Testis (tissue), 3 donors: Measurements from ENCODE around the gene CLPSL1. TPM values are rescaled to one million over a fixed set of nuclear protein-coding genes. Genes with fewer than 3 reads are reported as not detected.

ENCODE experiments used
- DNase-seq: peaks from one replicate; pipeline ENCODE4 v3.0.0-alpha.2; 2019
- H3K27ac ChIP-seq, 2 donors: fragments of 200-600 bp; sonication (generic); one replicate each; pipeline ENCODE4 v1.5.1; 2019
- H3K27me3 ChIP-seq: fragments of 200-600 bp; sonication (generic); one replicate; pipeline ENCODE4 v1.5.1; 2019
- H3K36me3 ChIP-seq: fragments of 200-600 bp; sonication (generic); one replicate; pipeline ENCODE4 v1.5.1; 2017; ENCODE audit warnings: low read depth; ENCODE audit errors: missing control alignments
- H3K4me1 ChIP-seq: fragments of 200-600 bp; sonication (generic); one replicate; pipeline ENCODE4 v1.5.1; 2019
- H3K4me3 ChIP-seq, 2 donors: fragments of 200-600 bp; sonication (generic); one replicate each; pipeline ENCODE4 v1.5.1; 2017 to 2019
- H3K9me3 ChIP-seq: fragments of 200-600 bp; sonication (generic); one replicate; pipeline ENCODE4 v1.5.1; 2017
- POLR2A ChIP-seq: fragments of 450-650 bp; IDR thresholded peaks from one replicate; pipeline ENCODE4 v1.6.1; 2017; ENCODE audit warnings: antibody characterized with exemption, mild to moderate bottlenecking, moderate library complexity
- WGBS, 2 donors: methylation state at CpG; one replicate each; pipeline ENCODE4 v1.1.5; 2018; 5-methylcytosine and 5-hydroxymethylcytosine counted together
- intact Hi-C: fragments of 100-400 bp; cut with DNase I; formaldehyde crosslinking; loops from one replicate; pipeline ENCODE4 v1.15.1; 2023; ENCODE audit warnings: low total_unique reads
- polyA plus RNA-seq: library from polyadenylated mRNA; stranded (reverse); fragments of 350-450 nt; fragmentation: Illumina TruSeq; extraction: RNeasy Lipid Tissue Mini Kit (QIAGEN cat#74804); gene quantifications from one replicate; pipeline ENCODE4 v1.2.3, GENCODE V29; 2014; ENCODE audit warnings: low read depth, low replicate concordance; ENCODE audit not compliant: insufficient read depth
- total RNA-seq, 2 donors: library from RNA; depleted of rRNA; stranded (reverse); fragments of >200 nt; gene quantifications; one replicate each; pipeline ENCODE4 v1.2.3, GENCODE V29; 2016
- TF ChIP-seq, protein P1 (sequence below), 3 experiments: fragments of 450-650 bp in 2 of 3; fragments of 200-600 bp in 1 of 3; sonication (generic) in 1 of 3; IDR thresholded peaks; one replicate each; pipeline ENCODE4 v1.5.1; 2016 to 2019; ENCODE audit warnings: antibody characterized with exemption in 3 of 3, mild to moderate bottlenecking in 2 of 3, moderate library complexity in 1 of 3

Gene CLPSL1
- total and polyA plus RNA-seq, 3 donors from 2014 or later, result not detected

DNA sequence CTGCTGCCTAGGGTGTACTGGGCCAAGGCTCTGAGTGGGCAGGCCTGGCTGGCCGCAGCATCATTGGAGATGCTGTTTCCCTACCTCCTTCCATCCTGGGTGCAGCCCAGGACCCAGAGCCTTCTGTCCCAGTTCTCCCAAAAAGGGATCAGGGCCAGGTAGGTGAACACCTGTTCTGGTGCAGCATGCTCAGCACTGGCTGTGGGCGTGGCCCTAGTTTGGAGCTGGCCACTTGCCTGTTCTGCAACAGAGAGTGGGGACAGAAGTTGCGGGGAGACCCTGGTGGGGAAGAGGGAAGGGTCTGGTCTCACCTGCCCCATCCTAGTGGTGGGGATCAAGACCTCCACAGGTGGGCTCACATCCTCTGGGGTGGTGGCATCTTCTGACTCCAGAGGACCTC is 45.4 kb upstream of the CLPSL1 start:
- Histone ChIP-seq H3K27me3 (no peaks in the 10 kb centered on the region), H3K4me1 (peaks cover 47% of the 10 kb centered on the region), H3K27ac (no peak overlapping the region), H3K36me3 (no peaks in the 10 kb centered on the region), H3K4me3 (no peak overlapping the region), H3K9me3 (no peaks in the 10 kb centered on the region)
- DNase-seq, result no peak
- WGBS, 2 donors, result 80 to 87% methylated on average over 1 to 3 of the region's 3 CpGs
- TF ChIP-seq POLR2A, result no peak
- TF ChIP-seq, protein P1, sequence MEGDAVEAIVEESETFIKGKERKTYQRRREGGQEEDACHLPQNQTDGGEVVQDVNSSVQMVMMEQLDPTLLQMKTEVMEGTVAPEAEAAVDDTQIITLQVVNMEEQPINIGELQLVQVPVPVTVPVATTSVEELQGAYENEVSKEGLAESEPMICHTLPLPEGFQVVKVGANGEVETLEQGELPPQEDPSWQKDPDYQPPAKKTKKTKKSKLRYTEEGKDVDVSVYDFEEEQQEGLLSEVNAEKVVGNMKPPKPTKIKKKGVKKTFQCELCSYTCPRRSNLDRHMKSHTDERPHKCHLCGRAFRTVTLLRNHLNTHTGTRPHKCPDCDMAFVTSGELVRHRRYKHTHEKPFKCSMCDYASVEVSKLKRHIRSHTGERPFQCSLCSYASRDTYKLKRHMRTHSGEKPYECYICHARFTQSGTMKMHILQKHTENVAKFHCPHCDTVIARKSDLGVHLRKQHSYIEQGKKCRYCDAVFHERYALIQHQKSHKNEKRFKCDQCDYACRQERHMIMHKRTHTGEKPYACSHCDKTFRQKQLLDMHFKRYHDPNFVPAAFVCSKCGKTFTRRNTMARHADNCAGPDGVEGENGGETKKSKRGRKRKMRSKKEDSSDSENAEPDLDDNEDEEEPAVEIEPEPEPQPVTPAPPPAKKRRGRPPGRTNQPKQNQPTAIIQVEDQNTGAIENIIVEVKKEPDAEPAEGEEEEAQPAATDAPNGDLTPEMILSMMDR (IDR thresholded peaks at IDR 0.05), result no peak
- intact Hi-C loops, result loop anchor here (5.0 kb wide), 1 partner anchor 213 kb away; no protein-coding TSS in a partner anchor

DNA sequence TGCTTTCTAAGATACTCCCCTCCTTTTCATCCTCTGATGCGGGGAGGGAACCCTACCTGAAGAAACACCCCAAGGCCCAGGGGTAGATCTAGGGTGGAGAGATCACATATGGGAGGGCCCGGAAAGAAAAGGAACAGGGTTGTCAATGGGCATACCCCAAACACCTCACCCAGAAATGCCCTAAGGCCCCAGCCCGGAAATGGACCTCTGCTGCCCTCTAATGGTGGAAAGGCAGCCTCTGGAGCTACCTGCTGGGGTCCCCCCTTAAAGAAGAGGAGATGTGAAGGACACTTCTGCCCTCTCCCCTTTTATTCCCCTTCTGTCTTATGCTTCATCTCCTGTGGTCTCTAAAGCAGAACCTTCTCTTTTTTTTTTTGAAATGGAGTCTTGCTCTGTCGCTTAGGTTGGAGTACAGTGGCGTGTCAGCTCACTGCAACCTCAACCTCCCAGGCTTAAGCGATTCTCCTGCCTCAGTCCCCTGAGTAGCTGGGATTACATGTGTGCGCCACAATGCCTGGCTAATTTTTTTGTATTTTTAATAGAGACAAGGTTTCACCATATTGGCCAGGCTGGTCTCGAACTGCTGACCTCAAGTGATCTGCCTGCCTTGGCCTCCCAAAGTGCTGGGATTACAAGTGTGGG is 44.4 kb upstream of the CLPSL1 start:
- intact Hi-C loops, result loop anchor here (5.0 kb wide), 1 partner anchor 214 kb away; no protein-coding TSS in a partner anchor
- Histone ChIP-seq H3K27me3 (no peaks in the 10 kb centered on the region), H3K9me3 (no peaks in the 10 kb centered on the region), H3K36me3 (no peaks in the 10 kb centered on the region), H3K4me1 (peaks cover 45% of the 10 kb centered on the region), H3K4me3 (no peak overlapping the region), H3K27ac (no peak overlapping the region)
- DNase-seq, result peak; percentile 81
- WGBS, 2 donors, result 66 to 78% methylated on average over 7 to 8 of the region's 8 CpGs
- TF ChIP-seq POLR2A, result no peak
- TF ChIP-seq, protein P1 (IDR thresholded peaks at IDR 0.05), result peak; percentile 80 to 87 (median 86)

DNA sequence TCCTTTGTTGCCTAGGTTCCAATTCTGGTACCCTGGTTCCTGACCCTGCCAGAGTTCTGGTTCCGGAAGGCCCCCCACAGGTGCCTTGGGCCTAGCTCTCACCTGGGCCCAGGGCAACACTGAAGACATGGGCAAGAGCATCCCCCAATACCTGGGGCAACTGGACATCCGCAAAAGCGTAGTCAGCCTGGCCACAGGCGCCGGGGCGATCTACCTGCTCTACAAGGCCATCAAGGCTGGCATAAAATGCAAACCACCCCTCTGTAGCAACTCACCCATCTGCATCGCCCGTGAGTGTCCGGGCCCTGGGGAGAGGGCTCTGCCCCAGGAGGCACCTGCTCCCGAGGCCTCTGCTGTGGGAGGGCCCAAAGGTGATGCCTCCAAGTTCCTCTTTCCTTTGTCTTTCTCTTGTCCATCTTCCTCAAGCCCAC is 43.8 kb upstream of the CLPSL1 start, which contains the start of gene ARMC12:
TSS of gene ARMC12 (plus strand) at position 51 of the 431 bp plus-strand sequence. CDS start at position 128, 77 bp downstream.
- TF ChIP-seq POLR2A, result no peak
- TF ChIP-seq, protein P1 (IDR thresholded peaks at IDR 0.05), result no peak
- intact Hi-C loops, result loop anchor here (5.0 kb wide), 1 partner anchor 215 kb away; no protein-coding TSS in a partner anchor
- peaks cover 44% of the 10 kb centered on the region for H3K4me1 ChIP-seq
- H3K9me3 ChIP-seq, result no peaks in the 10 kb centered on the region
- WGBS, 2 donors, result 90 to 96% methylated on average over 6 to 10 of the region's 10 CpGs
- no peaks in the 10 kb centered on the region for H3K27me3 ChIP-seq
- no peak within 1 kb of the TSS for H3K27ac ChIP-seq
- no peak for DNase-seq
- H3K4me3 ChIP-seq, result no peak within 1 kb of the TSS
- H3K36me3 ChIP-seq, result no peaks in the 10 kb centered on the region

DNA sequence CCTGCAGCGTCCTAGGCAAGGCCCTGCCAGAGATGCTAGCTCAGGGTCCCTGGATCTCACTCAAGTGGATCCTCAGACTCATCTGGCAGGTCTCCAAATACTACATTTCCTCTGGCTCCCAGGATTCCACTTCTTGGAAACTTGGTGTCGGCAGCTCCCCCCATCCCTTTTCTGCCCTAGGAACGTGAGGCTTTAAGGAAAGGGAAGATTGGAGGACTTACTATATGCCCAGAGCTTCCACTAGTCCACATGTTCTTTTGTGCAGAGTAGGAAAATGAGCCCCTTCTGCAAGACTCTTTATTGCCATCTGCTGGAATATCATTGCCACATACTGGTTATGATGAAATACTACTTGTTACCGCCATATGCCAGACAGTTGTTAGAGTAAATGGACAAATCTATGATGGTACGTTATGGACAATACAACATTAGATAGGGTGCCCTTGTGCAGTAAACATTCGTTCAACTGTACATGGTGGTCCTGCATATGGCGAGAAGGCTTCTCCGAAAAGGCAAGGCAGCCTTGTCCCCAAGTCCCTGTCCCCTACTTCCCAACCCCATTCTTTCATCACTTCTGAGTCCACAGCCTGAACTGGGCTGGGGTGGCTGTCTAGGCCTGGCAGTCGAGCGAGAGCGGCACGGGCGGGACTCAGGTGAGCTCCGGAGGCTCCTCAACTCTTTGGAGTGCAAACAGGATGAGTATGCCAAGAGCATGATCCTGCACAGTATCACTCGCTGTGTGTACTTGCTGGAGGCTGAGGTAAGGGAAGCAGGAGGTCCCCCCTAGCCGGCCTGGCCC is 43.2 kb upstream of the CLPSL1 start:
- Histone ChIP-seq H3K27me3 (no peaks in the 10 kb centered on the region), H3K27ac (no peak overlapping the region), H3K4me1 (peaks cover 37% of the 10 kb centered on the region), H3K9me3 (no peaks in the 10 kb centered on the region), H3K4me3 (no peak overlapping the region), H3K36me3 (no peaks in the 10 kb centered on the region)
- TF ChIP-seq, protein P1 (IDR thresholded peaks at IDR 0.05), result peak; percentile 85 to 98 (median 94)
- no peak for TF ChIP-seq POLR2A
- 63 to 71% methylated on average over 11 to 16 of the region's 16 CpGs for WGBS, 2 donors
- intact Hi-C loops, result loop anchor here (5.0 kb wide), 1 partner anchor 215 kb away; no protein-coding TSS in a partner anchor
- no peak for DNase-seq
